Measurements from ENCODE around the gene RTN4. TPM values are rescaled to one million over a fixed set of nuclear protein-coding genes. Genes with fewer than 3 reads are reported as not detected.
"Not testable (repeated sequence)": the region's sequence is repeated elsewhere in the genome, so short reads cannot be mapped to it uniquely, and the experiment has no call there.

The RTN4 gene
- total RNA-seq, 1 experiment from 2014 or later, result 200 TPM

GRCh38 chr2:55092439-55092838 lies 42.2 kb upstream of the RTN4 start:
- Histone ChIP-seq H2AK5ac (ENCODE audit: insufficient read length, low read length) (no peak overlapping the region), H3K23me2 (ENCODE audit: insufficient read length, low read depth, low read length, poor library complexity, severe bottlenecking) (no peaks in the 10 kb centered on the region), H2AFZ (ENCODE audit: low read length) (no peak overlapping the region), H3K18ac (ENCODE audit: insufficient read length, low read depth, low read length) (no peak overlapping the region), H3K79me2 (ENCODE audit: insufficient read depth, low read length) (no peaks in the 10 kb centered on the region), H2BK15ac (ENCODE audit: low read depth, low read length) (no peak overlapping the region), H3K27me3 (ENCODE audit: insufficient read depth, low read length) (no peaks in the 10 kb centered on the region), H2BK20ac (ENCODE audit: low read depth, low read length, poor library complexity, severe bottlenecking) (no peak overlapping the region), H3K23ac (ENCODE audit: insufficient read length, low read depth, low read length) (no peak overlapping the region), H3T11ph (ENCODE audit: low read length) (no peak overlapping the region), H3K79me1 (ENCODE audit: insufficient read depth, low read depth, low read length, poor library complexity, severe bottlenecking) (no peaks in the 10 kb centered on the region), H2BK5ac (ENCODE audit: insufficient read length, low read length) (no peak overlapping the region), H3K27ac (ENCODE audit: insufficient read length, low read depth, low read length) (no peak overlapping the region), H3K4me2 (ENCODE audit: insufficient read depth, insufficient read length, low read length) (no peak overlapping the region), H3K4me1 (ENCODE audit: insufficient read depth, low read length) (no peaks in the 10 kb centered on the region), H3K4ac (ENCODE audit: low read depth, low read length) (no peak overlapping the region), H4K8ac (replicated peaks; ENCODE audit: insufficient read length, low read depth, low read length) (no peak overlapping the region), H4K91ac (ENCODE audit: insufficient read length, low read depth, low read length) (no peak overlapping the region), H3K14ac (ENCODE audit: insufficient read depth, low read length) (no peak overlapping the region), H2BK120ac (ENCODE audit: low read depth, low read length, poor library complexity, severe bottlenecking) (no peak overlapping the region), H2BK12ac (ENCODE audit: insufficient read length, low read depth, low read length) (no peak overlapping the region), H4K20me1 (ENCODE audit: control insufficient read depth, insufficient read depth, insufficient read length) (no peaks in the 10 kb centered on the region), H3K56ac (ENCODE audit: insufficient read length, low read depth, low read length) (no peak overlapping the region), H3K9me3 (ENCODE audit: control insufficient read depth, low read depth, low read length) (no peaks in the 10 kb centered on the region), H3K9ac (ENCODE audit: extremely low read depth, insufficient read length, low read length) (no peak overlapping the region), H4K5ac (ENCODE audit: insufficient read length, low read depth, low read length) (no peak overlapping the region)
- H3K4me1 Mint-ChIP-seq, result peaks cover 3 to 14% of the 10 kb centered on the region in 2 experiments; a peak in 2 of 4 replicates
- WGBS (ENCODE audit: extremely low coverage, insufficient read length, low lambda C conversion rate), result no CpG with 5 or more reads among the region's 6 CpGs
- no peak for TF ChIP-seq CTCF (conservative IDR thresholded peaks at IDR 0.05)
- H3K36me3 Mint-ChIP-seq (ENCODE audit: insufficient read depth in 1 of 3, low read depth in 3 of 3), result no peaks in the 10 kb centered on the region
- H3K4me3 Mint-ChIP-seq, result no peak overlapping the region
- no peaks in the 10 kb centered on the region for H3K27me3 Mint-ChIP-seq (ENCODE audit: low read depth)
- H3K9me3 Mint-ChIP-seq, result no peaks in the 10 kb centered on the region
- H3K27ac Mint-ChIP-seq, result 0 out of 7 replicates have a peak overlapping the region, but pooled peaks of 1 of the 3 experiments have one; percentile 11
- DNase-seq, result no peak

DNA sequence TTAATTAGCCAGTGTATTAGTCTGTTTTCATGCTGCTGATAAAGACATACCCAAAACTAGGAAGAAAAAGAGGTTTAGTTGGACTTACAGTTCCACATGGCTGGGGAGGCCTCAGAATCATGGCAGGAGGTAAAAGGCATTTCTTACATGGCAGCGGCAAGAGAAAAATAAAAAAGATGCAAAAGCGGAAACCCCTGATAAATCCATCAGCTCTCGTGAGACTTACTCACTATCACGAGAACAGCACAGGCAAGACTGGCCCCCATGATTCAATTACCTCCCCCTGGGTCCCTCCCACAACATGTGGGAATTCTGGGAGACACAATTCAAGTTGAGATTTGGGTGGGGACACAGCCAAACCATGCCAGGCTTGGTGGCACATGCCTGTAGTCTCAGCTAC lies 41.4 kb upstream of the RTN4 start:
- not testable (repeated sequence) for H3K9me3 ChIP-seq (ENCODE audit: control insufficient read depth, low read depth, low read length); H2BK20ac ChIP-seq (ENCODE audit: low read depth, low read length, poor library complexity, severe bottlenecking); DNase-seq; H2BK120ac ChIP-seq (ENCODE audit: low read depth, low read length, poor library complexity, severe bottlenecking); H3K14ac ChIP-seq (ENCODE audit: insufficient read depth, low read length); H2BK12ac ChIP-seq (ENCODE audit: insufficient read length, low read depth, low read length); H3K4me2 ChIP-seq (ENCODE audit: insufficient read depth, insufficient read length, low read length); H3K23ac ChIP-seq (ENCODE audit: insufficient read length, low read depth, low read length); H3K27me3 Mint-ChIP-seq (ENCODE audit: low read depth); H3K27me3 ChIP-seq (ENCODE audit: insufficient read depth, low read length); H3K18ac ChIP-seq (ENCODE audit: insufficient read length, low read depth, low read length); H3K79me1 ChIP-seq (ENCODE audit: insufficient read depth, low read depth, low read length, poor library complexity, severe bottlenecking); H2AK5ac ChIP-seq (ENCODE audit: insufficient read length, low read length); H2BK15ac ChIP-seq (ENCODE audit: low read depth, low read length); H3K4ac ChIP-seq (ENCODE audit: low read depth, low read length); H3T11ph ChIP-seq (ENCODE audit: low read length); H4K5ac ChIP-seq (ENCODE audit: insufficient read length, low read depth, low read length); H3K27ac Mint-ChIP-seq; H2BK5ac ChIP-seq (ENCODE audit: insufficient read length, low read length); H4K91ac ChIP-seq (ENCODE audit: insufficient read length, low read depth, low read length); H3K23me2 ChIP-seq (ENCODE audit: insufficient read length, low read depth, low read length, poor library complexity, severe bottlenecking); H3K9me3 Mint-ChIP-seq; H4K8ac ChIP-seq (replicated peaks; ENCODE audit: insufficient read length, low read depth, low read length); H3K4me3 Mint-ChIP-seq; H3K9ac ChIP-seq (ENCODE audit: extremely low read depth, insufficient read length, low read length); H3K4me1 ChIP-seq (ENCODE audit: insufficient read depth, low read length); H4K20me1 ChIP-seq (ENCODE audit: control insufficient read depth, insufficient read depth, insufficient read length); H3K56ac ChIP-seq (ENCODE audit: insufficient read length, low read depth, low read length); H3K27ac ChIP-seq (ENCODE audit: insufficient read length, low read depth, low read length); H3K79me2 ChIP-seq (ENCODE audit: insufficient read depth, low read length); H3K36me3 Mint-ChIP-seq (ENCODE audit: insufficient read depth in 1 of 3, low read depth in 3 of 3); H2AFZ ChIP-seq (ENCODE audit: low read length)
- WGBS (ENCODE audit: extremely low coverage, insufficient read length, low lambda C conversion rate), result no CpG with 5 or more reads among the region's 4 CpGs
- peaks cover 3 to 14% of the 10 kb centered on the region in 2 experiments; a peak in 2 of 4 replicates for H3K4me1 Mint-ChIP-seq

Data from H9 (cell line).